Neural progenitor cell (in vitro differentiated cells): Measurements from ENCODE around the gene PDZK1.

Experiments used
- EZH2phosphoT487 ChIP-seq: fragments of 200-600 bp; sonication (generic); IDR thresholded peaks from 2 replicates; pipeline ENCODE4 v1.6.1; 2017; ENCODE audit warnings: antibody characterized with exemption
- TF ChIP-seq, protein P1 (sequence below): fragments of 200-600 bp; sonication (generic); IDR thresholded peaks from 2 replicates; pipeline ENCODE4 v1.5.1; 2017; ENCODE audit warnings: antibody characterized with exemption, mild to moderate bottlenecking

DNA sequence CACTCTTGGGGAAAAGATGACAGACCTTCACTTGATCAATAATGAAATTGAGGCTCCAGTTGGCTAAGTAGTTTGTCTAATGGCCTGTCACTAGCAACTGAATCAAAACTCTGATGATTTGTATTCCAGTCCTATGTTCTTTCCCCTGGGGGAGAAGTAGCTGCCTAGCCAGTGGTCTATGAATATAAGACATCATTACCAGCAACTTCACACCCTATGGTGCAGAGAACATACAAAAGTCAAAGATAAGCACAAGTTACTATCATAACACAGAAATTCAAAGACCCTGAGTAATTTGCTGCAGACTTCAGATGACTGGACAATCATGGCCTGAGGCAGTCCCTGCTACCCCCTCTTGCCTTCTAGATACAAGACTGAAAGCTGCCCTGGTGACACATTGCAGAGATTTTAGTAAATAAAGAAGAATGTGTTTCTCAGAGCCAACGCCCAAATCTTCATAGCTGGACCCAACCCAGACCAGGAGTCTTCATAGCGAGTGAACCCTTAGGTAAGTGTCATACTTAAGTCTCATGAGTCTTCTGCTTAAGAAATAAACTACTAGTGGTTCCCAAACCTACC lies 993 bp downstream of the PDZK1 start:
- TF ChIP-seq, protein P1, sequence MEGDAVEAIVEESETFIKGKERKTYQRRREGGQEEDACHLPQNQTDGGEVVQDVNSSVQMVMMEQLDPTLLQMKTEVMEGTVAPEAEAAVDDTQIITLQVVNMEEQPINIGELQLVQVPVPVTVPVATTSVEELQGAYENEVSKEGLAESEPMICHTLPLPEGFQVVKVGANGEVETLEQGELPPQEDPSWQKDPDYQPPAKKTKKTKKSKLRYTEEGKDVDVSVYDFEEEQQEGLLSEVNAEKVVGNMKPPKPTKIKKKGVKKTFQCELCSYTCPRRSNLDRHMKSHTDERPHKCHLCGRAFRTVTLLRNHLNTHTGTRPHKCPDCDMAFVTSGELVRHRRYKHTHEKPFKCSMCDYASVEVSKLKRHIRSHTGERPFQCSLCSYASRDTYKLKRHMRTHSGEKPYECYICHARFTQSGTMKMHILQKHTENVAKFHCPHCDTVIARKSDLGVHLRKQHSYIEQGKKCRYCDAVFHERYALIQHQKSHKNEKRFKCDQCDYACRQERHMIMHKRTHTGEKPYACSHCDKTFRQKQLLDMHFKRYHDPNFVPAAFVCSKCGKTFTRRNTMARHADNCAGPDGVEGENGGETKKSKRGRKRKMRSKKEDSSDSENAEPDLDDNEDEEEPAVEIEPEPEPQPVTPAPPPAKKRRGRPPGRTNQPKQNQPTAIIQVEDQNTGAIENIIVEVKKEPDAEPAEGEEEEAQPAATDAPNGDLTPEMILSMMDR = no peak
- TF ChIP-seq EZH2phosphoT487 = no peak
